NCI-H82 treated with DMSO at 0.1 percent for 48 hours (cell line): ENCODE measurements around the gene OMA1.
"Not testable (repeated sequence)": the region's sequence is repeated elsewhere in the genome, so short reads cannot be mapped to it uniquely, and the experiment has no call there.

Experiments used
- DNase-seq: peaks from one replicate; lab custom pipeline; 2025; ENCODE audit not compliant: unreplicated experiment; lab: John Stamatoyannopoulos, UW

The OMA1 gene

DNA sequence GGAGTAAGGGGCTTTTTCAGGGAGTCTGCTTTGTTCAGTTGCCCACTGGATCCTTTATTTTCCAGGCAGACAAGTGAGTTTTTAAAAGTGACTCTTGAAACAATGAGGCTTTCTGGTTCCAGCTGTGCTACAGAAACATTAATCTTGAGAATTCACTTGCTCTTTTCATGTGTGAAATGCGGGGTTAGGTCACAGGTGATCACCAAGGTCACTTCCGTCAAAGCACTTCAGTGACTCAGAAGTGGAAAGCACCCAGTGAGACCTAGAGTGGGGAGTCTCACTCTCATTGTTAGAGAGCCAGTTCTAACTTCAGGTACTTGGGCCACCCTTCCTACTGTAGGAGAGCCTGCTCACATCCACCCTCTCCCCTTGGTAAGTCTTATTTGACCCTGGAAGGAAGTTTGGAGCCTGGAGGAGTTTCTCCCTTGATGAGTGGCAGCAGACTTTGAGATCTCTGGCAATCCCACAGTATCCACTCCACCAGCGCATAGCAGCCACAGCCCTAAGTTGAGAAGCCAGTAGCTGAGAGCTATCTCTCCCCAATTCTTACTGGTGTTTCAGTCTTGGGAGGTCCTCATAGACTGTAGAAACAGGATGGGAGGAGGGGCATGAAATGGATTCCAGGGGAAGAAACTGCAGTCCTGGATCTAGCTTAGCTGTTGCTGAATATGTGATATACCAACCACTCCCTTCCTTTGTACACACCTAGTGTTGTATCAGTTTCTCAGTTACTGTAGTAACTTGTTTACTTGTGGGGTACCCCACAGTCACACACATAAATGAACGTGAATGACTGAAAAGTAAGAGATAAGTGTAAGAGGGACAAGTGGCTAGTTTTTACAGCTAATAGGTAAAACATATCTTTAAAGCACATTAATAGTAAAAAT lies 27.4 kb upstream of the OMA1 start:
- DNase-seq = no peak

DNA sequence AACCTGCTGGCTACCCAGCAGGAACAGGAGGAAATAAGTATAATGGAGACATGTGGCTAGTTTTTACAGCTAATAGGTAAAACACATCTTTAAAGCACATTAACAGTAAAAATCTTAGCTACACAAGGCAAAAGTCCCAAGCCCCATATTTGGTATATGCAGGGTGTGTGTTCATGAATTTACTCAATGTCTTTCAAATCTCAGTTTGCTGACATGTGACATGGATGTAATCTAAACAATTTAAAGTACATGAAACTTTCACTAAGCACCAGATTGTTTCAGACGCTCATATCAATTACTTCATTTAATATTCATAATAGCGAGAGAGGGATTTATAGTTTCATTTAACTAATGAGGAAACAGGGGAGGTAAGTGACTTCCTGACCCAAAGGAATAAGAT lies 26.6 kb upstream of the OMA1 start:
- no peak for DNase-seq

DNA sequence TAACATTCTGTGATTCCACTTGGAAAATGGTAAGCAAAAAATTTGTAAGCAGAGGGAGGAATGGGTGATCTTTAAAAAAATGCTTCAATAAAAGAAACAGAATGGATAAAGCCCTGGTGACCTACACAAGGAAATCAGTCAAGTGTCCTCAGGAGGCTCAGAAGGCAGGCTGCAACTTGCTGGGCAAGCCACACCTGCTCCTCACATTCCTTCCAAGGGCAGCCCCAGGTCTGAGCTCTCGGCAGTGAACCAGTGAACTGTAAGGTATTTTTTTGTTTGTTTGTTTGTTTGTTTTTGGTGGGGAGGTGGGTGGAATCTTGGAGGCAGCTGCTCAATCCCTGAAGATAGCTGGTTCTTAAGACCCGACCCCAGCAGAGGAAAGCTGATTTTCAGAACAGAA lies 26.2 kb upstream of the OMA1 start:
- no peak for DNase-seq

DNA sequence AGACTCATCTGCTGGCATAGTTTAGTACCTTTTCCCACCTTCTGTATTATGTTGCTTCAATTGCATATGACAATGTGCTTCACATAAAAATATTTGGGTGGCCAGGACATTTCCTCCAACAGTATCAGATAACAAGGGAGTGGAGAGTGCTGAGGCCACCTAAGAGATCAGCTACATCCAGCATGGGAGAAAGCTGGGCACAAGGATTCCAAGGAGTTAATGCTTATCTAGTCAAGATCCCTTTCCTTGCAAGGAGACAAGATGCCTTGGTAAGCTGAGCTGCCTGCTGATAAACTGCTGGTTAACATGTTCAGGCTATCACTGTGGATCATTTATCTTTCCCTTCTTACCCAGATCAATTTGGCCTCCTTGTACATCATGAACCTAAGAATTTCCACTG lies 25.1 kb upstream of the OMA1 start:
- DNase-seq = no peak

DNA sequence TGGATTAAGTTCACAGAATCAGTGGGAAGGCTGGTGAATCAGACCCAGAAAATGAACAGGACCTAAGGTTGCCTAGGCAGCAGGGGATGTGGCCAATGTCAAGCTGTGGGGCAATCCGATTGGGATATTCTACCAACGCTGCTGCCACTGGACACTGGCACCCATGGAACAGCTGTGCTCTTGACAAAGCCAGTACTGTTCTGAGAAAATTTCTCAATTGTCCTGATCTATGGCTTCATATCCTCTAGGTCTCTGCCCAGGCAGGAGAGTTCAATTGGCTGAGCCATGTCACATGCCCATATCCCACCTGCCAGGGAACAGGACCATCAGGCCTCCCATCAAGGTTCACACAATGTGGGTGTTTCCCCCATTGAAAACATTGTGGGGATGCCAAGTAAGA lies 24.3 kb upstream of the OMA1 start:
- DNase-seq = no peak

DNA sequence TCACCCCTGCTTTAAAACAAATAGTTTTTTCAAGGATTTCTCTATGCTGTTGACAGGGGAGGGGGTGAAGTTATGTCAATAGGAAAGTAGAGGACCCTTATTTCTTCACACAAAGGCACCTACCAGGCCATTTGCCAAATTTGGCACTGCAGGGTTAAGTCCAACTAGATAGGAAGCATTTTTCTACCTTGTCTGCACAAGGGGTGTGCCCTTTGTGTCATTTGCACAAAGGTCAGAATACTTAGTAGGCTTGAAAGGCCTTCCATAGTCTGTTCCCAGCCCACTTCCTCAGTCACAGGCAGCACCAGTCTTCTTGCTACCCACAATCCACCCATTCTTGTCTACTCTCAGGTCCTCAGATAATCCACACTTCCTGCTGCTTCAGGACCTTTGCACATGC lies 23.6 kb upstream of the OMA1 start:
- DNase-seq = no peak

DNA sequence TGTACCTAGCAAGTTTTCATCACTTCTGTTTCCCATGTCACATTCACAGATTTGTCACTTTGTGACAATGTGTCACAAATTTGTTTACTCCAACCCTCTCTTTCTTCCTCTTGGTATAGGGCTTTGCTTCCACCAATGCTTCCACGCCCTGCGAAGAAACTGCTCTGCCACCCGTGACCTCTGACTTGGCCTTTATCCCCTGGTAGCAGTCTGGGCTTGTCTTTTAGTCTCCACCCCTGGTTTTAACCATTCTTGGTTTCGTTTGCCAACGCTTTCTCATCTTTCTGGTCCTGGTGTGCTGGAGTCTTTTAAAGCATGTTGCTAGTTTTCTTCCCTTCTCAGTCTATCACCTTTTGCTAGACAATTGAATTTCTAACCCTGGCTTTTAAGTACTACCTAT lies 22.4 kb upstream of the OMA1 start:
- no peak for DNase-seq

DNA sequence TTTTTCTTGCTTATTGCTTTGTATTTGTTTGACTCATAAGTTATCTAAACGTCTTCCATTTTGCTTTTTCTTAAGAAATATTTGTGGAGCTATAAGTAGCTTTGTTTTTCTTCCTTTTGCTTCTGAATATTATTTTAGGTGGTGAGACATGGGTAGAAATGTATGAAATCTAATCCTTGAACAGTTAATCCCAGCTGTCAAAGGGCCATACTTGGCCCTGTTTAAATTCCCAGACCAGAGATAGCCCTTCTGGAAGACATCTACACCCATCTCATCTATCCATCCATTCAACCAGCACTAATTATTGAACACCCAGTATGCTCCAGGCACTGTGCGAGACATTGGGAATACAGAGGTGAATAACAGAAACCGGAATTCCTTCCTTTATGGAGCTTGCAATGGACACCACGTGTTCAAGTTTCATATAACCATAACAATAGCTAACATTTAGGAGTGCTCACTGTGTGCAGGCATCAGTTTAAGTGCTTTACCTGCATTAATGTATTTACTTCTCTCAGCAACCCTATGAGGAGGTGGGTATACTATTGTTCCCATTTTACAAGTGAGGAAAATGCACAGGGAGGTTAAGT lies 21.8 kb upstream of the OMA1 start:
- no peak for DNase-seq

DNA sequence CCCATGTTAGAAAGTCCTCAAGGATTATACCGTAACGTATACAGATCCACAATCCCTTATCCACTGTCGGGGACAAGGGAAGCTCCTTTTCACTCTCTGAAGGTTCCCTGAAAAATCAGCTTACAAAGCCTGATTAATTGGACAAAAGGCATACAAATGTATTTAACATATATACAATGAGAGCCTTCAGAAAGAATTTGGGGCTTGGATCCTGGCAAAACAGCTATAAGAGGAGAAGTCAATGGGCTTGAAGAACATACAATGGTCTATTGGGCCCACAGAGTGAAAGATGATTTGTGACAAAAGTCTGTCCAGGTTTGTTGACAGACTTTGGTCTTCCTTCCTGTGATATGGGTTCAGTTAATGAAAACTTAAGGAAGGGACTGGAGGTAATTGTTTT lies 19.8 kb upstream of the OMA1 start:
- DNase-seq = no peak

DNA sequence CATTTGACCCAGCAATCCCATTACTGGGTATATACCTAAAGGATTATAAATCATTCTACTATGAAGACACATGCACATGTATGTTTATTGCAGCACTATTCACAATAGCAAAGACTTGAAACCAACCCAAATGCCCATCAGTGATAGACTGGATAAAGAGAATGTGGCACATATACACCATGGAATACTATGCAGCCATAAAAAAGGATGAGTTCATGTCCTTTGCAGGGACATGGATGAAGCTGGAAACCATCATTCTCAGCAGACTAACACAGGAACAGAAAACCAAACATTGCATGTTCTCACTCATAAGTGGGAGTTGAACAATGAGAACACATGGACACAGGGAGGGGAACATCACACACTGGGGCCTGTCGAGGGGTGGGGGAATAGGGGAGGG lies 17.2 kb upstream of the OMA1 start:
- not testable (repeated sequence) for DNase-seq

DNA sequence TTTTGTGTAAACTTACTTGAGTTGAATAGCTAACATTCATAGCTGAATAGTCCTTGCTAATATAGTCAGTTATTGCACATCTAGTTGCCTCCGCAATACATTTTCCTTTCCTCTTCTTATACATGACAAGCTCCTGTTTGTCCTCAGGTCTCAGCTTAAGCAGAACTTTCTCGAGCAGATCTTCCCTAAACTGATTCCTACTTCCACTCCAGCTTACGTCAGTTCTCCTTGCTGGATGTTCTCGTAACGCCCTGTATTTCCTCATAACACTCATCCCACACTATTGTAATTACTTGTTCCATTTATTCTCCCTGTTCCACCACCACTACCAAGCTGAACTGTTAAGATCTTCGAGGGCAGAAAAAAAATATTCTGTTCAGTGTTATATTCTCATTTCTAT lies 15.1 kb upstream of the OMA1 start:
- DNase-seq = no peak

DNA sequence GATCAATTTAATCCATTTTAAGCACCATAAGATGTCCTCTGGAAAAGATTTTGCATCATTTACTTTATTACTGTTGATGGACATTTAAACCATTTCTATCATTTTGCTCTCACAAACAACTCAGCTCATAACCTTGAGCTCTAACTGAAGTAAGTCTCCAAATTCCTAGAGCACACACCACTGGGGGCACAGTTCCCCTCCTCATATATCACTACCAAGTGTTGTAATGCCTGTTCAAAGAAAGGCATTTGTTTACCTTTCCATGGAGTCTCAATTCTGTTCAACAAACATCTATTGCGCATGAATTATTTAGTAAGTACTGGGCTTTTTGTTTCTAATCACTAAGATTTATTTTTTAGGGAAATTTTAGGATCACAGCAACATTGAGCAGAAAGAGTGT lies 8.9 kb upstream of the OMA1 start:
- DNase-seq = no peak

DNA sequence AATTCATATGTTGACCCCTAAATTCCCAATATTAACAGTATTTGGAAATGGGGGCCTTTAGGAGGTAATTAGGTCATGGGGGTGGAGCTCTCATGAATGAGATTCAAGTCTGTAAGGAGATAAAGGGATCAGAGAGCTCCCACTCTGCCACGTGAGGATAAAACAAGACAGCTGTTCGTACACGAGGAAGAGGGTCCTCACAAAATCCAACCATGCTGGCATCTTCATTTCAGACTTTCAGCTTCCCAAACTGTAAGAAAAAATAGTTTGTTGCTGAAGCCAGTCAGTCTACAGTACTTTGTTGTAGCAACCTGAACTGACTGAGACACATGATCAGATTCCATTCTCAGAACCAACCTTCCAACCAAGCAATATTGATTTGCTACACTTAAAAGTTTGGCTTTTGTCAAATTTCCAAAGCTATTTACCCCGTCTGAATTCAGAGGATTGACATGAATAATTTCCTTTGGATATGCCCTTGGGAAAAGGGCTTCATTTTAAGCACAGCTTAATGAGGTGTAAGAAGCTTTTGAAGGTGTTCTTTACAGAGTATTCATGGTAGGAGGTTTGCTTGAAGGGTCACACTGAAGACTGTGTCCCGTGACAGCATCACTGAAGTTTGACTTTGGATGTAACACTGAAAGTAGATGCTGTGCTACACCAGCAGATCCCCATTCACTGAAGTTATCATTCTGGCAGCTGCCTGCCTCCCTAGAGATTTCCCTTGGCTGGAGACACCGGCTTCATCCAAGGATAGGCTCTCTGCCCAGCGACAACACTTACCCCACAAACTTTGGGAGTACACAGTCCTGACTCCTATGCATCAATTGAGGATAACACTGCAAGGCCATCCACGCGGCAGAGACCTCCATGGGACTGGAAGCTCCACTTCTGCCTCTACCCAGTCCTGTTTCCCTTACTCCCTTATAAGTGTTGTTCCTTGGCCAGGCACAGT lies 4.9 kb upstream of the OMA1 start:
- DNase-seq = peak; percentile 73

DNA sequence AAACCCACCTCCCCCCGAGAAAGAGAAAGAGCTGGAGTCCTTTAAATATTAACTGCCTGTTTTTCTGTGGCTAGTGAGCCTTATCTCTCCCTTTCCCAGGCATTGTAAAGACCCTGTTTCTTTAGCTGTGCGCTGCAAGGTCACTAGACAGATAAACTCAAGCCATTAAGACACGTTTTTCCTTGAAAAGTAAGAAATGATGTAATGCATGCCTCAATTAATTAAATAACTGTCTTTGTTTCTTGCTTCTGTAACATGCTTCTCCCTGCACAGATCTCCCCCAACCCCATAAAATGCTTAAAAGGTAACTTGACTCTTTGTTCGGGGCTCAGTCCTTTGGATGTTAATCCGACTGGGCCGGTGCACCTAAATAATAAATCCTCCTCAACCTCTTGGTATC lies 2.8 kb upstream of the OMA1 start:
- DNase-seq = not testable (repeated sequence)

DNA sequence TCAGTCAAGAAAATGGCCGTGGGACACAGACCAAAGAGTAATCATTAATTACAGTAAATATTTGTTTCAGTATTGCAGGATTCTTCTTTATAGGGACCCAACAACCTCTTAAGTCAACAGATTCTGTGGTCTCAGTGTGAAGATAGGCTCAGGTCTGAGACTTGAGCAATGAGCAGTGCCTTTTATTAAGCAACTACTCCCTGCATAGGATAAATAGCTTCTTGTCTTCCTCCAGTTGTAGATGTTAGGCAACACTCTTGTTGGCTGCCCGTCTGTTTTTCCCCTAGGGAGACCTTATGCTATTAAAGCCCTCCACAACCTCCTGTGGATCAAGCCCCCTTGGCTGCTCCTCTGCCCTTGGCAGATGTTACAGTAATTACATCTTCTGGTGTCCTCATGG lies 1.8 kb upstream of the OMA1 start:
- peak; percentile 62 for DNase-seq

DNA sequence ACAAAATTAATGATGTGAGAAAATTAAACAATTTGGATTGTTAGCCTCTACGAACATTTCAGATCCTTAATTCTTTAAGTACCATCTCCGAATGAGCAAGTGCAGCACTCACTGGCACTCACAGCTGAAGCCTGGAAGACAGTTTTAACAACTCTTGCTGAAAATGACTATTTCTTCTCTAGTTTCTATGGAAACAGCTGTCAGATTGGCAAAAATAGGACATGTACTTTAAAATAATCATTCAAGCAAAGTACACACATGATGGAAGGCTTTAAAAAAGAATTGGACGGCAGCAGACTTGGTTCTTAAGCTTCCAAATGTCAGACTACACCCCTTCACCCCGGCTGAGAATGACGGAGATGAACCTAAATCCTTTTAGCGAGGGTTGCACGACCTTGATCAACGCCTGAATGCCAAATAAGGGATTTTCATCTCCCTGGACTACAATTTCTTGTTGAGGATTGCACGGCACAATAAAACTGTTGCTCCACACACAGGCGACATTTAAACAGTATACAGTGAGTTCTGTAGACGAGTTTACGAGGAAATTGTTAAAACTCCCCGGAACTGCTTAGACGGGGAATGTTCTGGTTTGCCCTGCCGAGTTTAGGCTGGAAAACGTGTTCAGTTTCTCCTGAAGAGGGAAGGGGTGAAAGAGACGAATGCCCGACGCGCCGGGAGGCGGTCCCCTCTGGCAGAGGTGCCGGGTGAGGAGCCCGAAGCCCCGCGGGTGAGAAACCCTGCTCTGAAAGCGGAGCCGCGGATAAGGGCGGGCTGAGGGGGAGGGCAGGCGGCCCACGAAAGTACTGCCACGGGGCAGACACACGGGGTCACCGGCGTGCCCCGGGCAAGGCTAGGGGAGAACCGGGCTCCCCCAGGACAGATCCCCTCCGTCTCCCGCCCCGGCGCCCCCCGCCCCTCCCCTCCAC lies 671 bp downstream of the OMA1 start:
- DNase-seq = peak; percentile 59

DNA sequence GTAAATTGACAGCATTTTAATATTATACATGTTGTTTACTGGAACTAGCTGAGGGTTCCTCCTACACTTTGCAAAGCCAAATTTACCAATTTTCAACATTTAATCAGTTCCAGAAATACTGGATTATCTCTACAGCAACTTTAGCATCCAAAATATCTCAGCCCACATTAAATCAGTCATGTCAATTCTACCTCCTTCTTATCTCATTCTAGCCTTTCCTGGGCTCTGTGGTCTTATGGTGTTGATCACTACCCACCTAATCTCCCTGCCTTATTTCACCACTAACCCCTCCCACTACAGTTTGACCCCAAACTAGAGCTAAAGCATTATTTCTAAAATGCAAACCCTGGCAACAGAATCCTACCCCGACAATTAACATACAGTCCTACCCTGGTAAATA lies 3.3 kb downstream of the OMA1 start:
- no peak for DNase-seq

DNA sequence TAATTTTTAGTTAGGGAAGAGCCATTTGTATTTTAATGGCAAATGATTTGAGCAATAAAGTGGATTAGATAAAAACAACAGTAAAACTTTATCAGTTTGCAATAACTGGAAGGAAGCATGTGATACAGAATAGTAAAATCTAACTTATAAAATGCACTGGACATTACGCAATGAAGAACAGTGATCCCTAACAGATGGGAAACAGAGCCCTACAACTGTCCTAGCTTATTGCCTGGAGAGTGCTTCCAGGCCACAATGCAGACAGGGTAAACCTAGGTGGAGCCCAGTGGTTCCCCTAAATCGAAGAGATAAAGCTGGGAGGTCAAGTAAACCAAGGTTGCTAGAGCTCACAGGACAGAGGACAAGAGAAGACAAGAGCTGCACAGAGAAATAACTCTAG lies 7.0 kb downstream of the OMA1 start:
- no peak for DNase-seq

DNA sequence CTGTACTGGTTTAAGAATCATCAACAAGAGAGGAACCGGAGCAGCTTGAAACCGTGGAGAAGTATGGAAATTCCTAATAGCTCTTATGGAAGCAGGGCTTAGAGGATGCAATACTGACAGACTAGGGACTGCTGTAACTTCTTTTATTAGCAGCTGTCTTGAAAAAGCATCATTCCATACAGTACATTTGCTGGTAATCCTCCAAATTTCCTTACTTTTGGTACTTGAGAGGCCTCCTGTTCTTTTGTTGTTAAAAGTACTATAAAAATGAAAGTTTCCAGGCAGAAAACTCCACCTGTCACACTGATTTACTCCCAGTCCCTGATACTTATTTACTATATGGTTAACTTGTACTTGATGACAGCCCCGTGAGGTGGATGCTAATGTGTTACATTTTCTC lies 7.7 kb downstream of the OMA1 start:
- DNase-seq = no peak

DNA sequence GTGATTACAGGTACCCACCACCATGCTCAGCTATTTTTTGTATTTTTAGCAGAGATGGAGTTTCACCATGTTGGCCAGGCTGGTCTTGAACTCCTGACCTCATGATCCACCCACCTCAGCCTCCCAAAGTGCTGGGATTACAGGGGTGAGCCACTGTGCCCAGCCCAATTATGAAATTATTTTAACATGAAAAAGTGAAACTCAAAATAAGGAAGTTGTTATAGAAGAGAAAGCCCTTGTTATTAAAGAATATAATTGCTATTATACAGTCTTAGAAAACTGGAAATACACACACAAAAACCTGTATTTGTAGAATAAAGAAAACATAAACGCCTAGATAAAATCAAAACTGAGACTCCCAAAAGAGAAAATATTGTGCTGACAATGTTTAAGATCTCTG lies 14.7 kb downstream of the OMA1 start:
- not testable (repeated sequence) for DNase-seq

DNA sequence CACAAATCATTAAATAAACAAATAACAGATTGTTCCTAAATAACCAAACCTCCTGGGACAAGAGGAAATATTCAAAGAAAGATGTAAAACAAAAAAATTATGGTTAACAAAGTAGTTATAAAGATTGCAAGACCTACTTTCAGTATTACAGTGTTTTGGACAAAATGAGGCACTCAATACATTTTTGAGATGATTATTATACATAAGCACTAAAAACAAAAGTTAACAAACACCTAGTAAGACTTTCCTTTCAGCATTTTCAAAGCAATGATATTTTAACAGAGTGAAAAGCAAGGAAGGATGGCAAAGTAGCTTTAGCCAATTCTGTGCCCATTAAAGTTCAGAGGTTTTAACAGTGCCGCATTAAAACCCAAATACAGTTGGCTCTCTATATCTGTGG lies 17.2 kb downstream of the OMA1 start:
- no peak for DNase-seq
